ENCODE data around the gene CKMT1B. TPM values are rescaled to one million over a fixed set of nuclear protein-coding genes. Genes with fewer than 3 reads are reported as not detected.
"Not testable (repeated sequence)": the region's sequence is repeated elsewhere in the genome, so short reads cannot be mapped to it uniquely, and the experiment has no call there.

CKMT1B gene
- total RNA-seq, 4 donors from 2014 or later = 6.4 to 7.8 TPM; not detected in 2

DNA sequence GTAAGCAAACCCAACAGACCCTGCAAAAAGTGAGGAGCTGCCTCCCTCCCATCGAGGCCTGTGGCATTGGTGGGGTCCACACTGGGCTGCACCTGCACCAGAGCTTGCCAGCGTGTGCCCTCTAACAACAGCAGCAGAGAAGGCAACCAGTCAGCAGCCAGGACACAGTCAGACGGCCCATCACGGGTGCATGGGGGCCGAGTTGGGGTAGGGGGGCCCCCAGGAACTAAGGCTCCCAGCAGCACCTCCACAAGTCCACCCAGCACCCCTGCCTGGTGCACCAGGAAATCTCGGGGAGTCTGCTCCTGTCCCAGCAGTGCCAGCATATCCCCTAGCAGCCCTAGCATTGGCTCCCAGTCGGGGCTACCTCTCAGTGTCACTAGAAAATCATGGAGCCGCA, 23.9 kb downstream of the CKMT1B start:
- not testable (repeated sequence) for H3K4me3 ChIP-seq, H3K36me3 ChIP-seq, H3K27ac ChIP-seq, ATAC-seq, H3K4me1 ChIP-seq, H3K9me3 ChIP-seq
- H3K27me3 ChIP-seq = peaks cover 12% of the 10 kb centered on the region
- WGBS, 2 donors (ENCODE audit: low coverage in 1 of 2) = no CpG with 5 or more reads among the region's 8 CpGs

- not testable (repeated sequence) for H3K4me3 ChIP-seq, ATAC-seq, H3K9me3 ChIP-seq, H3K4me1 ChIP-seq, H3K36me3 ChIP-seq, H3K27ac ChIP-seq
- H3K27me3 ChIP-seq = peaks cover 18% of the 10 kb centered on the region
- no CpG with 5 or more reads among the region's 2 CpGs for WGBS, 2 donors (ENCODE audit: low coverage in 1 of 2)
Measured at GRCh38 chr15:43618700-43619099, 24.9 kb downstream of the CKMT1B start, which contains the start of gene STRC. Gene STRC (minus strand): TSS chr15:43618800. CDS start chr15:43618722, 78 bp downstream.

DNA sequence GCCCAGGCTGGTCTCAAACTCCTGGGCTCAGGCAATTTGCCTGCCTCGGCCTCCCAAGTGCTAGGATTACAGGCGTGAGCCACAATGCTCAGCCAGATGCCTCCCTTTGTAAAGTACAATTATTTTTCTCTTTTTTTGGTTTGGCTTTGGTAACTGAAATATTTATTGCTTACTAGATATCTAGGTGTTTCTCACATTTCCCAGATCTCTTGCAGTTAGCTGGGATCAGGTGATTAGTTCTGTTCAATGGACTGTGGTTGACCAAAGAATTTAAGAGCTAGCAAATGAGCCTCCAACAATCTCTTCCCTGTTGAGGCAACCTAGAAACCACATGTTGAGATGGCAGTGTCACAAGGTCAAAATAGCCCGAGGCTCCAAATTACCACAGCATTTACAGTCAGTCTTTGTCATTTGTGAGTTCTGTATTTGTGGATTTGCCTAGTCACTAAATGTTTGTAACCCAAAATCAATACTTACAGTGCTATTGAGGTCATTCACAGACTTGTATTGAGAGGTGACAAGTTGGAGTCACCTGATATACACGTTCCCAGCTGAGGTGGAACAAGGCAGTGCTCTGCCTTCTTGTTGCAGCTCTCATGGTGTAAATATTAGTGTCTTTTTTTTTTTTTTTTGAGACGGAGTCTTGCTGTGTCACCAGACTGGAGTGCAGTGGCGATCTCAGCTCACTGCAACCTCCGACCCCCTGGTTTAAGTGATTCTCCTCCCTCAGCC, 28.4 kb downstream of the CKMT1B start:
- not testable (repeated sequence) for H3K36me3 ChIP-seq, ATAC-seq, H3K4me1 ChIP-seq, H3K9me3 ChIP-seq, H3K27ac ChIP-seq, H3K4me3 ChIP-seq
- 50 to 69% methylated on average over 2 to 5 of the region's 7 CpGs for WGBS, 2 donors (ENCODE audit: low coverage in 1 of 2)
- H3K27me3 ChIP-seq = peaks cover 18% of the 10 kb centered on the region

- Histone ChIP-seq H3K9me3 (no peaks in the 10 kb centered on the region), H3K4me3 (no peak overlapping the region), H3K27ac (no peak overlapping the region), H3K36me3 (no peaks in the 10 kb centered on the region), H3K4me1 (no peaks in the 10 kb centered on the region), H3K27me3 (peaks cover 15% of the 10 kb centered on the region)
- ATAC-seq = no peak
- WGBS, 2 donors (ENCODE audit: low coverage in 1 of 2) = 10 to 17% methylated on average over 2 to 3 of the region's 5 CpGs
- TF ChIP-seq, protein P1, sequence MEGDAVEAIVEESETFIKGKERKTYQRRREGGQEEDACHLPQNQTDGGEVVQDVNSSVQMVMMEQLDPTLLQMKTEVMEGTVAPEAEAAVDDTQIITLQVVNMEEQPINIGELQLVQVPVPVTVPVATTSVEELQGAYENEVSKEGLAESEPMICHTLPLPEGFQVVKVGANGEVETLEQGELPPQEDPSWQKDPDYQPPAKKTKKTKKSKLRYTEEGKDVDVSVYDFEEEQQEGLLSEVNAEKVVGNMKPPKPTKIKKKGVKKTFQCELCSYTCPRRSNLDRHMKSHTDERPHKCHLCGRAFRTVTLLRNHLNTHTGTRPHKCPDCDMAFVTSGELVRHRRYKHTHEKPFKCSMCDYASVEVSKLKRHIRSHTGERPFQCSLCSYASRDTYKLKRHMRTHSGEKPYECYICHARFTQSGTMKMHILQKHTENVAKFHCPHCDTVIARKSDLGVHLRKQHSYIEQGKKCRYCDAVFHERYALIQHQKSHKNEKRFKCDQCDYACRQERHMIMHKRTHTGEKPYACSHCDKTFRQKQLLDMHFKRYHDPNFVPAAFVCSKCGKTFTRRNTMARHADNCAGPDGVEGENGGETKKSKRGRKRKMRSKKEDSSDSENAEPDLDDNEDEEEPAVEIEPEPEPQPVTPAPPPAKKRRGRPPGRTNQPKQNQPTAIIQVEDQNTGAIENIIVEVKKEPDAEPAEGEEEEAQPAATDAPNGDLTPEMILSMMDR (IDR thresholded peaks at IDR 0.05) = no peak
- TF ChIP-seq EP300 (IDR thresholded peaks at IDR 0.05) = no peak
- no peak for TF ChIP-seq POLR2AphosphoS5 (IDR thresholded peaks at IDR 0.05)
- no peak for TF ChIP-seq POLR2A (IDR thresholded peaks at IDR 0.05)
Measured at GRCh38 chr15:43625106-43625505, 31.3 kb downstream of the CKMT1B start.

DNA sequence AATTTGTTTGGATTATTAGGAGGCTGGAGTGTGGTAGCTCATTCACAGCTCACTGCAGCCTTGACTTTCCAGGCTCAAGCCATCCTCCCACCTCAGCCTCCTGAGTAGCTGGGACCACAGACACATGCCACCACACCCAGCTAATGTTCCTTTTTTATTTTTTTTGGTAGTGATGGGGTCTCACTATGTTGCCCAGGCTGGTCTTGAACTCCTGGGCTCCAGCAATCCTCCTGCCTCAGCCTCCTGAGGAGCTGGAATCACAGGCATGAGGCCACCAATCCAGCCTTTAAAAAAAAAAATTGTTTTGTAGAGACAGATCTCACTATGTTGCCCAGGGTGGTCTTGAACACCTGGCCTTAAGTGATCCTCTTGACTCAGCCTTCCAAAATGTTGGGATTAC, 33.1 kb downstream of the CKMT1B start:
- not testable (repeated sequence) for H3K36me3 ChIP-seq, ATAC-seq, H3K4me1 ChIP-seq, H3K4me3 ChIP-seq, H3K27ac ChIP-seq, H3K9me3 ChIP-seq, H3K27me3 ChIP-seq

GRCh38 chr15:43638464-43639204, 44.8 kb downstream of the CKMT1B start:
- not testable (repeated sequence) for ATAC-seq, H3K36me3 ChIP-seq, H3K27me3 ChIP-seq, H3K27ac ChIP-seq, H3K4me3 ChIP-seq, H3K4me1 ChIP-seq, H3K9me3 ChIP-seq
- WGBS, 2 donors (ENCODE audit: low coverage in 1 of 2) = 92 to 93% methylated on average over 3 to 5 of the region's 8 CpGs

Small RNA genes within 50 kb of the gene (small RNA-seq; reads per million reads assigned to genes)
- gene PDIA3P2 (0 reads per million in 4 donors), gene RNU6-554P (0 reads per million in 4 donors), gene RNU6-610P (0 reads per million in 4 donors)

Other genes starting within 250 kb of the CKMT1B start
- 10 to 100 TPM; 18.0 to 30.7 (median 22.3) TPM for gene ZSCAN29, start 223.0 kb upstream of the CKMT1B start, total RNA-seq
- gene TUBGCP4, start 222.9 kb upstream of the CKMT1B start, total RNA-seq = 10 to 100 TPM; 11.3 to 26.0 (median 14.2) TPM
- gene TP53BP1, start 100.9 kb upstream of the CKMT1B start, total RNA-seq = 10 to 100 TPM; 21.8 to 40.2 (median 33.5) TPM
- 10 to 100 TPM; 28.9 to 59.1 (median 35.1) TPM for gene MAP1A, start 76.4 kb upstream of the CKMT1B start, total RNA-seq
- 10 to 100 TPM; 16.7 to 44.7 (median 22.1) TPM for gene PPIP5K1, start 3.8 kb upstream of the CKMT1B start, total RNA-seq
- gene STRC, start 24.8 kb downstream of the CKMT1B start, total RNA-seq = under 1 TPM in 1 of 4 donors, not detected in 3; 0.40 TPM
- gene CATSPER2, start 54.8 kb downstream of the CKMT1B start, total RNA-seq = 1 to 10 TPM in 3 of 4 donors, under 1 TPM in 1; 0.15 to 3.1 (median 2.1) TPM
- under 1 TPM in 2 of 4 donors, not detected in 2; 0.40 to 0.62 TPM for gene CKMT1A, start 99.8 kb downstream of the CKMT1B start, total RNA-seq
- gene PDIA3, start 152.4 kb downstream of the CKMT1B start, total RNA-seq = 100 to 1,000 TPM in 3 of 4 donors, 10 to 100 TPM in 1; 85.3 to 141 (median 113) TPM
- 1 to 10 TPM; 5.1 to 6.6 (median 5.8) TPM for gene ELL3, start 182.9 kb downstream of the CKMT1B start, total RNA-seq
- 100 to 1,000 TPM; 518 to 789 (median 702) TPM for gene SERF2, start 198.3 kb downstream of the CKMT1B start, total RNA-seq
- gene SERINC4, start 206.2 kb downstream of the CKMT1B start, total RNA-seq = under 1 TPM in 1 of 4 donors, not detected in 3; 0.39 TPM
- gene HYPK, start 206.6 kb downstream of the CKMT1B start, total RNA-seq = 1 to 10 TPM; 3.7 to 8.4 (median 7.7) TPM
- 10 to 100 TPM; 16.5 to 27.2 (median 19.7) TPM for gene MFAP1, start 230.7 kb downstream of the CKMT1B start, total RNA-seq
- 10 to 100 TPM in 2 of 4 donors, 1 to 10 TPM in 2; 6.4 to 11.4 (median 10.1) TPM for gene WDR76, start 233.0 kb downstream of the CKMT1B start, total RNA-seq